NCI-H524 (cell line): Measurements from ENCODE around the gene STIM2.
A peak's percentile ranks its signal among the peaks of the same experiment; 100 is the strongest.

Source experiments
- DNase-seq, 2 experiments: peaks; one replicate each; lab custom pipeline; 2025; lab: John Stamatoyannopoulos, UW

The STIM2 gene

DNA sequence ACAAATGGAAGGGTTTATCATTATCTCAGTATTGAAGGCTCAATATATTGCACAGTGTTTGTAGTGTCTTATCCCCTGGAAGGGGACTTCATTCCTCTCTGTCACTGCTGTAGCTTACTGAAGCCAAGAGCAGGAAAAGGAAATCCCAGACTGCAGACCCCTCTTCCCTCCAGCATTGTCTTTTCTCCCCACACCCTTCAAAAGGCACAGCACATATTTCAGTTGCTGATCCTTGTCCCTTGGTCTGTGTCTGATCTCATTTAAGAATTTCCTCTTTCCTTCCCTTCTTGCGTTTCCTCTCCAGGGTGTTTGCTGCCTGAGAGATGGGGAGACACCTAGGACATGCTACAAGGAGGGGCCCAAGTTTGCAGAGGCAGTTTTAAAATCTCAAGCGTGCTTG, 40.1 kb downstream of the STIM2 start:
- no peak for DNase-seq

DNA sequence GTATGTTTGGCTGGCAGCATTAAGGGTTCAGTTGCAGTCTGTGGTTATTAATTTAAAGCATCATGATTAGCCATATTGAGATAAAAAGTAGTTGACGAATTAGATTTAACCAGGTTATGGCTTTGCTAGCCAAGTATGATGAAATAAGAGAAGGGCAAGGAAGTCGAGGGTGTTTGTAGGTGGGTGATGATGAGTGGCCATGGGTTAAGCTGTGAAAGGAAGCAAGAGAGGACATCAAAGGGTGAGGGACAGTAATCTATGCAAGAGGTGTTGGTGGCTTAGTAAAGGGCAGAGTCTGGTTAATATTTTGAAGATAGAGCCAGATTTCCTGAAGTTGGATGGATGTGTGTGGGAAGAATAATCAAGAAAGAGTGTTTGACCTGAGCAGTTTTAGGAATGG, 44.5 kb downstream of the STIM2 start:
- DNase-seq, result no peak

DNA sequence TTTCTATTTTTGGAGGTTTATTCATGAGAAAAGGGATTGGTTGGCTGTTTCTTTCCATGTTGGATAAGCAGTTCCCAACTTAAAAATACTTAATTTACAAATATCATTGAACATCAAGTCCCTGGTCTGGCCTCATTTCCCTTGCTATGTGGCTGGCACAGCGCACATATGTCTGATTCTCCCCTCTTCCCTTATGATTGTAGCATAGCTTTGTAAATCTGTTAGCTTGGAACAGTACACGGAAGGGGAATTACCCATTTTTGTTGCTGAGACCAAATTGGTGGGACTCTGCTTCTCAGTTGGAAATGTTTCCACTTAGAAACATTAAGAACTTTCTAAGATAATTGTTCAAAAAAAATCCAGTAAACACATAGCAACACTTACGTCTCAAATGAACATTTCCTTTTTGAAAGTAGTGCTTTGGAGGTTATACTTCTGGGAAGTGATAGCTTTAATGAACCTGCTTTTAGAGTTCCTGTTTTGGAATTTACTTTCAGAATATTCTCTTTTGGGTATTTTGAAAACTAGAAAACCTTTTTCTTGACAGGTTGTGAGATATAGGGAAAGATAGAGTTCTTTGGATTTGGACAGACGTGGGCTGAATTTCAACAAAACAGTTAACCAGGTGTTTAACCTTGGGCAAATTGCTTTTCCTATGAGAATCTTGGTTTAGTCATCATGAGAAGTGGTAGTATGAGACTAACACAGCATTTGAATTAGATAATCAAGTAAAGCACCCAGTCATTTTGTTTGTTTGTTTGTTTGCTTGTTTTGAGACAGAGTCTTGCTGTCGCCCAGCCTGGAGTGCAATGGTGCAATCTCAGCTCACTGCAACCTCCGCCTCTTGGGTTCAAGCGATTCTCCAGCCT, 47.3 kb downstream of the STIM2 start:
- no peak for DNase-seq

DNA sequence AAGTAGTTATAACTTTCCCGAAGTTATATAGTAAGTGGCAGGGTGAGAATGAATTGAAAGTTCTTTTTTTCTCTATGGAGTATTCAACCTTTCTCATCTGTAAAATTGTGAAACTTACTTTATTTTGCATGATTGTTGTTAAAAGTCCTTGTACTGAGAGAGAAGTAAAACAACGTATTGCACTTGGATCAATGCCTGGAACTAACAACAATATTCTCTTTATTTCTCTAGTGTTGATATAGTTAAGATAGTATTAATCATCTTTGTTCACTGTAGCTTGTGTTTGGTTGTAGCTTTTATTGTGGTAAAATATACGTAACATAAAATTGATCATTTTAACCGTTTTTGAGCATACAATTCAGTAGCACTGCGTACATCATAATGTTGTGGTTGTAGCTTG, 48.7 kb downstream of the STIM2 start:
- DNase-seq, result no peak

DNA sequence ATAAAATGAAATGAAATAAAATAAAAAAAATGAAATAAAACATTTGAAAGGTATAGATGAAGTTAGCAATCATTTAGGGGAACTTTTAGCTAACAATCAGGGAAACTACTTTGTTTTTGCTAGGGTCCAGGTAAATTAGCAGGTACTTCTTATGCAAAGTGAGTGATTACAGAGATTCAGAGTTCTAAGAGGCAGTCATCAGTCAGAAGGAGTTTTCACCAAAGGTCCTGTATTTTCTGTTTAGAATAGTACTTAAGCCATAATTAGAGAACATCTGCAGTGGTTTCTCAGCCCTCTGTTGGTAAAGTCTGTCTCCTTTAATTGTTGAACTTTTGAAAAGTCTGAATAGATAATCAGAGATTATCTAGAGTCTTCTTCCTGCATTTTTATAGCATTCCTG, 50.6 kb downstream of the STIM2 start:
- DNase-seq, result peak in 1 of 2 experiments; percentile 9

DNA sequence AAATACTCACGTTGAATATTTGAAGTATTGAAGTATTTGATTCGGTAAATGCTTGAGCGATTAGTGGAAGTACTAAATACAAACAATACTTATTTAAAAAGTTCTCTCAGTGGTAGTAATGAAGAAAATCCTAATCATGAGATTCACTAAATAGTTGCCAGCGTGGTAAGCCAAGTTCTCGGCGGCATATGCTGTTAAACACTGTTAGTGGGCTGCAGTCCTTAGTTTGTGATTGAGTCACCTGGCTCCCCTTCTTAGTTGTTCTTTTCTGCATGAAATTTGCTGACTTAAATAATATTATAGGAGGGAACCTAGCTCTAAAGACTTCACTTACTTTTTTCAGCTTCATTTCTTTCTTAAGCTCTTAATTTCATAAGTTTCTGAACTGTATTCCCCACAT, 51.4 kb downstream of the STIM2 start:
- DNase-seq, result no peak

DNA sequence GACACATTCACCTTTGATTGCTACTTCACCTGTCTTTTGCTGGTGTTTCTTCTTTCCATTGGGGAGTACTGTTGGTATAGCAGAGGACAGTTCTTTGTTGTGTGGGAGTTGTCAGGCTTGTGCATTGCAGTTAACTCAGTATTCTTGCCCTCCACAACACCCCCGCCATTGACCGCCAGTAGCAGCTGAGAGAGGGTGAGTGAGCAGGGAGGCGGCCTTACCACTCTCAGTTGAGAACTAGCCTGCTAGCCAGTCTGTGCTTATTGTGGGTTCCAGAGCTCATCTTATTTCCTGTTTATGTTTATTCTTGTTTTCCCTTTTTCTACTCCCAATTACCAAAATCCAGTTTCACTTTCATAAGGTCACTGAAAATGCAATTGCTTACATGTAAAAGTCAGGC, 52.2 kb downstream of the STIM2 start:
- DNase-seq, result no peak

DNA sequence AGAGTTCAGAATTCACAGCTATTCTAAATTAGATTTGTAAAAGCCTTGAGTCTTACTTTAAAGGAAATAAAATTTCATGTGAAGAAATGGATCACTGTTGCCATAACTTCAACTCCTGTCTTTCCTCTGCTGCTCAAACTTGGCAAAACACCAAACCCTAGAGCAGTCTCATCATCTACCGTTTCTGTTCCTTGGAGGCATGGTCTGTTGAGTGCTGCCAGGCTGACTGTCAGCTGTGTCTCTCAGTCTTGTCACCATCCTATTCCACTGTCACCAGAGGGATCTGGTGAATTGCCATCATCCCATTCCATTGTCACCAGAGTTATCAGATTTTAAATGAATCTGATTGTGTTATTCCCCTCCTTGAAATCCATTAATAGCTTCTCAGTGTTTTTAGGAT, 55.6 kb downstream of the STIM2 start:
- no peak for DNase-seq

DNA sequence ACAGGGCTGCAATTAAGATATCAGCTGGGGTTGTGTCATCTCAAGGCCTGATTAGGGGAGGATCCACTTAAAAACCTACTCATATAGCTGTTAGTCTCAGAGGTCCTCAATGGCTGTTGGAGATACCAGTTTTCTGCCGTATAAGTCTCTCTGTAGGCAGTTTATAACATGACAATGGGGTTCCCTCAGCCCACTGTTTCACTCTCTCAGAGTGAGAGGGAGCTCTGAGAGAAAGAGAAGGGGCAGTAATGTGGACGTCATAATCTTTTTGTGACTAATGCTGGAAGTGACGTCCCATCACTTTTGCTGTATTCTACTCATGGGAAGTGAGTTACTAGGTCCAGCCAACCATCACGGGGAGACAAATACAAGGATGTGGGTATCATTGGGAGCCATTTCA, 70.3 kb downstream of the STIM2 start:
- peak in 1 of 2 experiments; percentile 35 for DNase-seq

DNA sequence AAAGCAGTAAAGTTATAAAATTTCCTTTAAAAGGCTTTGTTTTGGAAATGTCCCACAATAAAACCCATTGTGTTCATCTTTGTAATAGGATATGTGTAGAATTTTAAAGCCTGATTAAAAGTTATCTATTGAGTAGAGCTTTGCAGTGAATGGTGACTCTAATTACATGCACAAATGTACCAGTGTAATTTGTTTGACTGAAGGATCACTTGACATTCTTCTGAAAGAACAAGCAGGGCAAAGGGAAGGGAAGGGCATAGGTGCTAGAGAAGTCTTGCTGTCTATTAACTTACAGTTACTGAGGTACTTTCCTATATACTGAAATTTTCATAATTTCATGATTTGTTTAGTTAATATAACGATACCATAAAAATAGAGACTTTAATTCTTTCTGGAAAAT, 70.8 kb downstream of the STIM2 start:
- DNase-seq, result peak in 1 of 2 experiments; percentile 38

DNA sequence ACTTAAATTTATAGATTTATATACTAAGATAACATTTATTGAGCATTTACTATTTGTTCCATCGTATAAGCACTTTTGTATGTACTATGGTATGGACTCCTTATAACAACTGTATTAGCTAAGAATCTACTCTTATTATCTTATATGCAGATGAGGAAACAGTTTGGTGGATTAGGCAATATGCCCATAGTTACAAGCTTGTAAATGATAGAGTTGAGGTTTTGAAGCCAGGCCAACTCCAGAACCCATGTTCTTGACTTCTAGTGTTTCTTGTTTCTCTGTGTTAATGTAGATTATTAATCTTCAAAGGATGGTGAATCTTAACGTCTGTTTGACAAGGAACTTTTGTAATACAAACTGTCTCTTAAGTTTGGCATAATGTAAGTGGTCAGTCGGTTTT, 71.3 kb downstream of the STIM2 start:
- no peak for DNase-seq

DNA sequence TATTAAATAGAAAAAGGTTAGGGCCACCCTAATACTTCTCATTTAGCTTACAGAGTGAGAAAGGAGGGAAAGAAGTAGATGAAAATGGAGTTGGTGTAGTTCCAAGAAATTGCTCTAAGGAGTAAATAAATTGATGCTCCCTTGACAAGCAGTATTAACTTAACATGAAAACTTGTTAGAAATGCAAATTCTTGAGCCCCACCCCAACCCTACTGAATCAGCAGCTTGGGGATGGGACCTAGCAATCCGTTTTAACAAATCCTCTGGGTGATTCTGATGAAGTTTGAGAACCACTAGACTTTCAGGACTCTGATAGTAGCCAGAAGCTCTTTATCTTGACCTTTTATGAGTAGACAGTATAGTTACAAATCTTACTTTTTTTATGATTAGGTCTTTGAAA, 74.8 kb downstream of the STIM2 start:
- DNase-seq, result no peak

DNA sequence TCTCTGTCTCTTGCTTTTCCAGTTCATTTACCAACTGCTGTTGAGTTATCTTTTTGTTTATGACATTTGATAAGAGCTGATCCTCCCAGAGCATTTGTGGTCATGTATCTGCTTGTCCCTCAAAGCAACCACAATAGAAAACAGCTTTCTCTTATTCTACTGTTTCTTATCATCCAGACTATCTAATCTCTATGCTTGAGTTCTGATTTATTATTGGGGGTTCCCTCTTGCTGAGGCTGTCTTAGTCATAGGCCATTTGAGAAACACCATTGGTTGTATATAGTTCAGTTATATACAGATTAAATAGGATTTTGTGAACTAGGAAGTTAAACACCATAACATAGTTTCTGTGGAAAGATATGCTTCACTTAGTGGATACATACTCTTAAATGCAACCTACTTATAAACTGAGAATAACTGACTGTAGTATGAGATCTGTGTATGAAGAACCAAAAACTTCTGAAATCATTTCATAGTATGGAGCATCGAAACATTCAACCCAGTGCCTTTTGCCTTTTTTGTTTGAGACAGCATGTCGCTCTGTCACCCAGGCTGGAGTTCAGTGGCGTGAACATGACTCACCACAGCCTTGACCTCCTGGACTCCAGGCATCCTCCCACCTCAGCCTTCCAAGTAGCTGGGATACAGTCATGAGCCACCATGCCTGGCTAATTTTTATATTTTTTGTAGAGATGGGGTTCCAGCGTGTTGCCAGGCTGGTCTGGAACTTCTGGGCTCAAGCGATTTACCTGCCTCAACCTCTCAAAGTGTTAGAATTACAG, 75.8 kb downstream of the STIM2 start:
- DNase-seq, result no peak

DNA sequence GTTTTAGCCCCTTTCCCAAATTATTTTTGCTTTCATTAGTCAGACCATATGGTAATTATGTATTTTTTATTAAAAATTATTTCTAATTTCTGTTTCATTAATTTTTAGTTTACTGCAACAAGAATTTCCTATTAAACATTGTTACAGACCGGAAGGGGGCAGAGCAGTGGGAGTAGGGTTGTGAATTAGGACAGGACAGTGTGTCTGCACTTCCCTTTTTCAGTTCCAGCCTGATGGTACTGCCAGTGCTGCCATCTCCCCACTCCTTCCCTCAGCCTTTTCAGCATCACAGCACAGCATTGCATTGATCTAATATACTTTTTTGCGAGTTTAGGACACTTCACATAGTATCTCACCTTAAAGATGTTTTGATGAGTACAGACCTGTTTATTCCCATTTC, 76.5 kb downstream of the STIM2 start:
- peak; percentile 30 to 49 for DNase-seq

DNA sequence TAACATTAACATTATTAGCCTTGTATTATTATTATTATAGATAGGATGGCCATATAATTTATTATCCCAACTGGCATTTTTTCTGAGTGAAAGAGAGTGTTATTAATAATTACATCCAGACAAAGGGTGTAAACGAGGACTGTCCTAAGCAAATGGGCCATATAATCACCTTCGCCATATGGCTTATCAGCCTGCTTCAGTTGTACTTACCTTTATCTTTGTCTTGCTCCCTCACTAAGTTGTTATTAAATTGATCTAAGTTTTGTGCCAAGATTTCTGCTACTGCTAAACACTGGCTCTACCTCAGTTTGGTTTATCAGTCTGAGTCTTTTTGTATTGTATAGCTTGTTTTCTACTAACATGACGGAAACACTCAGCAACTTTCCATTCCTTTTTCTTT, 76.9 kb downstream of the STIM2 start:
- DNase-seq, result peak; percentile 48 to 72

DNA sequence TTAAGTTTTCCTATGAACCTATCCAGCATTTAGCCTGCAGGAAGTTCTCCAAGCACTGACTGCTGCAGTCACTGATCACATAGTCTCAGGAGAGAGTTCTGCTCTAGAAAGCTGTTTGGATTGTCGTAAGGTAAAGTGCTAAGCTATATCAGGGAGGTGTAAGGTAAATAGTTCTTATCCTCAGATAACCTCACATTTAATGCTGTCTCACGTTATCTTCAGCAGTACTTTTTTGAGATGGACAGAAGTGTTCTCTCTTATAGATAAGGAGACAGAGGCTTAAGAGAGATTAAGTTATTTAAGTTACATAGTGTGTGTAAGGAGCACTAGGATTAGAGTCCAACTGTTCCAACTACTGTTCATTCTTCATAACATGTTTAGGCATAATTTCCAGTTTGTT, 77.9 kb downstream of the STIM2 start:
- DNase-seq, result peak in 1 of 2 experiments; percentile 70

DNA sequence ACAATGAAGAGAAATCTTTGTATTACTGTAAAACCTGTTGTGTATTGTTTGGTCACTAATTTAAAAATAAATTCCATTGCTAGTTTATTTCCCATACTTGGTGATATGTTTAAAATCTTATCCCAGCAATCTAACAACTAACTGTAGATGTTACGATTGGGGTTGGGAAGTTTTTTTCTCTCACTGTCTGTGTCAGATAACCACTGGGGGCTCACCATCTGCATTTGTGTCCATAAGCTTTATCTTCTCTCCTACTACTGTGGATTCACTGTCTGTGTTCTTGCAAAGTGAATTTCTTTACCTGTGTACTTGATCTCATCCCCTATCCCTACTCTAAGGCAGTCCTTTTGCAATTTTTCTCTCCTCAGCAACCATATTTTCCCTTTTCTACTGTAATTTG, 81.3 kb downstream of the STIM2 start:
- DNase-seq, result no peak

DNA sequence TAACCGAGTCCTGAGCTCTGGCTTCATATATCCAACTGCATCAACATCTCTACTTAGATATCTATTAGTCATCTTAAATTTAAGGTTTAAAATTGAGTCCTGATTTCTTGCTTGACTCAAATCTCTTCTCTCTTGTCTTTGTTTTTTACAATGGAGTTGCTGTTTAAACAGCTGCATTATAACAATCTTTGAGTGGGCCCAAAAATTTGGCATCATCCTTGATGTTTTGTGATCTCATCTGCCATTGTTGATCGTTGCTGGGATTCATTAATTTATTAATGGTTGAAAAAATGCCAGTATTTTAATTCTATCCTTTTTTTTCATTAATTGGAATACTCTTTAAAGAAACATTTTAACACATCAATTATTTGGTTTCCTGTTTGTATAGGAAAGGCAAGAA, 82.2 kb downstream of the STIM2 start:
- DNase-seq, result no peak

DNA sequence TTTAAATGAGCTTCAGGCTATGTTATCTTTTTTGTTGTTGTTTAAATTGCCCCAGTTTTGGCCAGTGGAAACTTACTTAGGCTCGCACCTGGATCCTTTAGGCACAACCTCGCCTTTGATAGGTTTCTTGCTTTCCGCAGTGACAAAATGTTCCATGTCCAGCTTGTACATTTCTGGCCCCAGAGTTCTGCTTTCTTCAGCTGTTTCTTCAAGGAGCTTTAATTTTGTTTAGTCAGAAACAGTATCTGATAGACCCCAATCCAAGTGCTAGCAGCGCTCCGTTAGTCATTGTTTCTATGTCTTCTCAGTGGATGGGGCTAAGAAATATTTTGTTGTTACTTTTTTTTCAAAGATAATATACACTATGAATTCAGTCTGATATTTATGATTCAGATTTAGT, 82.8 kb downstream of the STIM2 start:
- no peak for DNase-seq

DNA sequence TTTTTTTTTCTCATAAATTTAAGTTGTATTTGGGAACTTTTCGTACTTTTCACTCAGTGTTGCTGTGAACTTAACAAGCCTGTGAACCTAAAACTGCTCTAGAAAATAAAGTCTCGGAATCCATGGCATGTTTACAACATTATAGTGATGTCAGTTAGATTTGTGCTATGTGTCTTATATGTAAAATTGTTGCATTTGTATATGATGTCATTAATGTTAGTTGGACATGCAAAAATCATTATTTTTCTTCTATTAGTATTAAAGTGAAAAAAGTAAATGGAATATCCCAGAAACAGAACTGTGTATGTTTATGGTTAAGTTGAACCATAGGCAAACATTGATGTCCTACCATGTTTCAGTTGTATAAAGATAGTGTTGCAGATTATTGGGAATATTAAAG, 85.2 kb downstream of the STIM2 start:
- DNase-seq, result no peak

DNA sequence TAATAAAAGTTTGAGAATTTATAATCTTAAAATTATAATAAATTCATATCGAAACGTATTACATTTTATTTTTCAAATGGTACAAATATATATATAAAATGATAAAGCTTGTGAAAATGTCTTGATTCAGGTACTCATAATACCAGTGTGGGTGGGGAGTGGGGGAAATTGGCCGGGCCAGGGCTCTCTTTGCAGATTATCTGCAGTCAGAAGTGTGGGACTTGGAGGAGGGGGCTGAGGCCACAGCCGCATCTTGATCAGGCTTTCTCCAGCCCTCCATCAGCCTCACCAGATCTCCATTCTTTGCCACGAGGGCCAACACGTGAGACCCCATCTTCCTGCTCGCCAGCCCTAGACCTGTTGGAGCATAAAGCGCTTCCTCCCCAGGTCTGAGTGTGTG, 86.7 kb downstream of the STIM2 start:
- DNase-seq, result no peak

DNA sequence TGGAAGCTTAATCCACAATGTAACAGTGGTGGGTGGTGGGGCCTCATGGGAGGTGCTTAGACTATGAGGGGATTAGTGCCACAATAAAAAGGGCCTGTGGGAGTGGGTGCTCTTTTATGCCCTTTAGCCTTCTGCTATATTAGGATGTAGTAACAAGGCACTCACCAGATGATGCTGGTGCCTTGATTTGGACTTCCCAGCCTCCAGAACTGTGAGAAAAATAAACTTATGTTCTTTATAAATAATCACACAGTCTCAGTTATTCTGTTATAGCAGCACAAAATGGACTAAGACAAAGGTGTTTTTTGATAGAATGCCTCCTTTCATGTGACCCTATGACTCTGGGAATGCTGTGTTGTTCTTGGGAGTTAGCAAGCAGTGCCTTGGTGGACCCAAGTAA, 89.8 kb downstream of the STIM2 start:
- DNase-seq, result no peak

DNA sequence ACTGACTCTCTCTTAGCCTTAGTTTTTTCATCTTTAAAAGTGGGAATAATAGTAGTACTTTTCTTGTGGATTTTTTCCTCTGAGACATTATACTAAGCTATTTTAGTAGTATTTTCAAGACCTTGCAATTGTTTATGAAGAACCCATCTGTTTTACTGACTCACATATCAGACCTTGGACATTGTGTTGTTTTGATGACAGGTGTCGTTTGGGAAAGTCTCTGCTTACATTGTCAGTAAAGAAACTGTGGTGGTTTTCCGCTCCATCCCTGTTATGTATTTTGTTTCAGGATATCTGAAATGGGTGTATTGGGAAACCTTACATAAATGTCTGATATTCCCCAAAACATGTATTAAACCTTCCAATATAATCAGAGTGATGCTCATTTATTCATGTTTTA, 92.2 kb downstream of the STIM2 start:
- no peak for DNase-seq
